Natural killer cell (primary cell): Measurements from ENCODE around the gene E2F3. TPM values are rescaled to one million over a fixed set of nuclear protein-coding genes. Genes with fewer than 3 reads are reported as not detected.

ENCODE experiments used
- ATAC-seq, 3 donors: fragments of 150-1000 bp in 2 of 3; fragments of 200-7000 bp in 1 of 3; cut with Tn5 transposase; 1 replicate in 1 of 3; 2 replicates in 2 of 3; pipeline ENCODE4 v1.10.0; 2021; ENCODE audit warnings: mild to moderate bottlenecking in 2 of 3, moderate library complexity in 2 of 3
- DNase-seq, 2 donors: peaks; one replicate each; pipeline versions ENCODE4 v3.0.0 to v3.0.0-alpha.2; 2013 to 2021; ENCODE audit warnings: mixed read lengths in 1 of 2
- H3K27ac ChIP-seq: one replicate; pipeline ENCODE4 v1.5.1; 2013; ENCODE audit warnings: mild to moderate bottlenecking, low read length
- H3K27me3 ChIP-seq: one replicate; pipeline ENCODE4 v1.6.1; 2013; ENCODE audit warnings: low read length; ENCODE audit not compliant: control insufficient read depth, insufficient read depth
- H3K36me3 ChIP-seq: one replicate; pipeline ENCODE4 v1.6.1; 2013; ENCODE audit warnings: low read length; ENCODE audit not compliant: control insufficient read depth, insufficient read depth
- H3K4me1 ChIP-seq: one replicate; pipeline ENCODE4 v1.6.1; 2013; ENCODE audit warnings: low read length; ENCODE audit not compliant: control insufficient read depth, insufficient read depth
- H3K4me3 ChIP-seq: one replicate; pipeline ENCODE4 v1.5.1; 2013; ENCODE audit warnings: low read length
- H3K9me3 ChIP-seq: one replicate; pipeline ENCODE4 v1.6.1; 2013; ENCODE audit warnings: low read length; ENCODE audit not compliant: control insufficient read depth, insufficient read depth
- H3K27ac Mint-ChIP-seq, 2 donors: one replicate each; pipeline ENCODE4 v1.8.0; 2022; ENCODE audit warnings: mild to moderate bottlenecking in 2 of 2, mixed read lengths in 2 of 2, moderate library complexity in 1 of 2
- H3K27me3 Mint-ChIP-seq, 2 donors: one replicate each; pipeline ENCODE4 v1.8.0; 2022; ENCODE audit warnings: low read depth in 2 of 2, mixed read lengths in 2 of 2
- H3K36me3 Mint-ChIP-seq: one replicate; pipeline ENCODE4 v1.8.0; 2022; ENCODE audit warnings: mixed read lengths
- H3K4me1 Mint-ChIP-seq, 2 donors: one replicate each; pipeline ENCODE4 v1.8.0; 2022; ENCODE audit warnings: mixed read lengths in 2 of 2
- H3K4me3 Mint-ChIP-seq: one replicate; pipeline ENCODE4 v1.8.0; 2022; ENCODE audit warnings: mild to moderate bottlenecking, moderate library complexity, mixed read lengths
- H3K9me3 Mint-ChIP-seq, 2 donors: one replicate each; pipeline ENCODE4 v1.8.0; 2022; ENCODE audit warnings: mixed read lengths in 2 of 2
- CTCF ChIP-seq: fragments of 200-600 bp; IDR thresholded peaks from one replicate; pipeline ENCODE4 v1.8.0; 2022; ENCODE audit warnings: antibody characterized with exemption
- WGBS: methylation state at CpG from one replicate; pipeline ENCODE4 v1.1.7; 2013; ENCODE audit warnings: missing lambda C conversion rate; ENCODE audit not compliant: insufficient coverage; 5-methylcytosine and 5-hydroxymethylcytosine counted together
- intact Hi-C: fragments of 100-400 bp; cut with micrococcal nuclease; formaldehyde crosslinking; loops from one replicate; pipeline ENCODE4 v1.14.2; 2022
- total RNA-seq, 4 donors: library from RNA; stranded (reverse); fragments of 120-200 nt in 1 of 4; gene quantifications; one replicate each; pipeline versions ENCODE4 v1.2.3 to v1.2.4, GENCODE V29; 2013 to 2022

E2F3 gene
- total RNA-seq, 3 donors from 2014 or later (not counting 1 experiment from before 2014, with no cell fraction given): 8.2 to 14.7 (median 12.2) TPM

GRCh38 chr6:20538131-20538662 lies 136.5 kb downstream of the E2F3 start:
- H3K4me3 ChIP-seq: no peak overlapping the region
- Mint-ChIP-seq H3K9me3 (no peaks in the 10 kb centered on the region), H3K36me3 (no peaks in the 10 kb centered on the region), H3K27ac (no peak overlapping the region), H3K27me3 (no peaks in the 10 kb centered on the region), H3K4me1 (peaks cover 46 to 47% of the 10 kb centered on the region in 2 donors), H3K4me3 (no peak overlapping the region)
- ATAC-seq (no peak), DNase-seq (no peak)
- H3K27me3 ChIP-seq: no peaks in the 10 kb centered on the region
- WGBS: 100% methylated on average over 1 of the region's 1 CpG
- no peaks in the 10 kb centered on the region for H3K9me3 ChIP-seq
- no peak for TF ChIP-seq CTCF
- H3K4me1 ChIP-seq: peaks cover 9% of the 10 kb centered on the region
- intact Hi-C loops: no loop called here
- peaks cover 17% of the 10 kb centered on the region for H3K36me3 ChIP-seq
- H3K27ac ChIP-seq: no peak overlapping the region

DNA sequence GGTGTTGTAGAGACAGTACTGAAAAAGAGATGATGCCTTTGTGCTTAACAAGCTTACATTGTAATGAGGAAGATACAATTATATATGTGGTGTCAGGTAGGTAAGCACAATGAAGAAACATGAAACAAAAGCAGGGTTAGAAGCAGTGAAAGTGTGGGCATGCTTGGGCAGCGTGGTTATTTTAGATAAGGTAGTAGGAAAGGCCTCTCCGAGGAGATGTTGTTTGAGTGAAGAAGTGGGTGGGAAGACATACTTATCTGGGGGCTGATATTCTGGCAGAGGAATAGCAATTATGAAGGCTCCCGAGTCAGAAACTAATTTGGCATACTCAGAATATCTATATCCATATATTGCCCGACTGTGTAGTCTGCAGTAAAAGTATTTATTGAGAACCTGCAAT lies 137.2 kb downstream of the E2F3 start:
- H3K9me3 Mint-ChIP-seq: no peaks in the 10 kb centered on the region
- peaks cover 46 to 49% of the 10 kb centered on the region in 2 donors for H3K4me1 Mint-ChIP-seq
- H3K36me3 Mint-ChIP-seq: no peaks in the 10 kb centered on the region
- H3K4me3 ChIP-seq: no peak overlapping the region
- H3K4me1 ChIP-seq: peaks cover 7% of the 10 kb centered on the region
- no peak overlapping the region for H3K4me3 Mint-ChIP-seq
- no peak overlapping the region for H3K27ac Mint-ChIP-seq
- no peaks in the 10 kb centered on the region for H3K27me3 ChIP-seq
- no peak overlapping the region for H3K27ac ChIP-seq
- ATAC-seq: no peak
- intact Hi-C loops: no loop called here
- no peak for TF ChIP-seq CTCF
- peaks cover 17% of the 10 kb centered on the region for H3K36me3 ChIP-seq
- 88% methylated on average over 2 of the region's 4 CpGs for WGBS
- H3K9me3 ChIP-seq: no peaks in the 10 kb centered on the region
- no peak for DNase-seq
- no peaks in the 10 kb centered on the region for H3K27me3 Mint-ChIP-seq

DNA sequence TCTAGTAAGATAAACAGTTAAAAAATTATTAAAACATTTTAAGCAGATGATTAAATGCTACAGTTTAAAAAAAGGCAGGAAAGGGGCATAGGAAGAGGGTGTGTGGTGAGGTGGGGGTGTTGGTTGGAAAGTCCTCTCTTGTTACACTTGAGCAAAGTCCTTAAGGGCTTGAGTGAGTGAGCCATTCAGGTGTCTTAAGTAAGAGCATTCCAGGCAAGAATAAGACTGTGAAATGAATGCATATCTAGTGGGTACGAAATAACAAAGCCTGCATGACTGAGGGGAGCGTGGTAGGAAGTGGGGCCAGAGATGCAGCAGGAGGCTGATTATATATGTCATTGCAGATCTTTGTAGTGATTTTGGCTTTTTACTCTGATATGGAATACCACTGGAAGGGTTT lies 137.7 kb downstream of the E2F3 start:
- no peaks in the 10 kb centered on the region for H3K36me3 Mint-ChIP-seq
- H3K9me3 ChIP-seq: no peaks in the 10 kb centered on the region
- 92% methylated on average over 2 of the region's 2 CpGs for WGBS
- H3K27me3 Mint-ChIP-seq: no peaks in the 10 kb centered on the region
- DNase-seq (no peak), ATAC-seq (no peak)
- H3K27me3 ChIP-seq: no peaks in the 10 kb centered on the region
- peaks cover 17% of the 10 kb centered on the region for H3K36me3 ChIP-seq
- intact Hi-C loops: no loop called here
- H3K4me3 Mint-ChIP-seq: no peak overlapping the region
- peaks cover 42 to 48% of the 10 kb centered on the region in 2 donors for H3K4me1 Mint-ChIP-seq
- no peak for TF ChIP-seq CTCF
- H3K27ac ChIP-seq: no peak overlapping the region
- no peak overlapping the region for H3K4me3 ChIP-seq
- H3K27ac Mint-ChIP-seq: no peak overlapping the region
- H3K4me1 ChIP-seq: peaks cover 6% of the 10 kb centered on the region
- H3K9me3 Mint-ChIP-seq: no peaks in the 10 kb centered on the region

- 94% methylated on average over 5 of the region's 5 CpGs for WGBS
- H3K36me3 Mint-ChIP-seq: no peaks in the 10 kb centered on the region
- Histone ChIP-seq H3K4me1 (peaks cover 4% of the 10 kb centered on the region), H3K9me3 (no peaks in the 10 kb centered on the region), H3K27ac (no peak overlapping the region), H3K27me3 (no peaks in the 10 kb centered on the region), H3K4me3 (no peak overlapping the region), H3K36me3 (peaks cover 19% of the 10 kb centered on the region)
- H3K27ac Mint-ChIP-seq: no peak overlapping the region
- DNase-seq (no peak), ATAC-seq (no peak)
- H3K4me3 Mint-ChIP-seq: no peak overlapping the region
- intact Hi-C loops: no loop called here
- no peaks in the 10 kb centered on the region for H3K27me3 Mint-ChIP-seq
- peaks cover 29 to 41% of the 10 kb centered on the region in 2 donors for H3K4me1 Mint-ChIP-seq
- no peaks in the 10 kb centered on the region for H3K9me3 Mint-ChIP-seq
- no peak for TF ChIP-seq CTCF
Observed at GRCh38 chr6:20540683-20541082, 139.0 kb downstream of the E2F3 start.
